Measurements from ENCODE around the gene KDM7A. TPM values are rescaled to one million over a fixed set of nuclear protein-coding genes. Genes with fewer than 3 reads are reported as not detected.

KDM7A gene
- total RNA-seq, 1 experiment from 2014 or later = 11.7 TPM

- POLR2A ChIA-PET (ENCODE audit: low non-redundant PET) = no interaction called here
- Histone ChIP-seq H3K9me3 (ENCODE audit: low read depth, low read length, poor library complexity, severe bottlenecking) (no peaks in the 10 kb centered on the region), H3K27me3 (replicated peaks; ENCODE audit: insufficient read depth, low read depth, low read length, poor library complexity) (no peaks in the 10 kb centered on the region), H3K4me1 (ENCODE audit: insufficient read depth, low read length, poor library complexity, severe bottlenecking) (no peaks in the 10 kb centered on the region), H3K36me3 (ENCODE audit: insufficient read depth, low read length, poor library complexity, severe bottlenecking) (no peaks in the 10 kb centered on the region), H3K4me3 (ENCODE audit: low read depth, low read length, poor library complexity, severe bottlenecking) (no peak overlapping the region), H3K27ac (ENCODE audit: low read depth, low read length, poor library complexity, severe bottlenecking) (no peak overlapping the region)
- intact Hi-C loops (cut with micrococcal nuclease; ENCODE audit: unreplicated experiment) = no loop called here
- CTCF ChIA-PET = no interaction called here
- no peak for DNase-seq (ENCODE audit: low spot score)
- no TSS peak for BruUV-seq (replicated peaks)
- TF ChIP-seq, protein P1, sequence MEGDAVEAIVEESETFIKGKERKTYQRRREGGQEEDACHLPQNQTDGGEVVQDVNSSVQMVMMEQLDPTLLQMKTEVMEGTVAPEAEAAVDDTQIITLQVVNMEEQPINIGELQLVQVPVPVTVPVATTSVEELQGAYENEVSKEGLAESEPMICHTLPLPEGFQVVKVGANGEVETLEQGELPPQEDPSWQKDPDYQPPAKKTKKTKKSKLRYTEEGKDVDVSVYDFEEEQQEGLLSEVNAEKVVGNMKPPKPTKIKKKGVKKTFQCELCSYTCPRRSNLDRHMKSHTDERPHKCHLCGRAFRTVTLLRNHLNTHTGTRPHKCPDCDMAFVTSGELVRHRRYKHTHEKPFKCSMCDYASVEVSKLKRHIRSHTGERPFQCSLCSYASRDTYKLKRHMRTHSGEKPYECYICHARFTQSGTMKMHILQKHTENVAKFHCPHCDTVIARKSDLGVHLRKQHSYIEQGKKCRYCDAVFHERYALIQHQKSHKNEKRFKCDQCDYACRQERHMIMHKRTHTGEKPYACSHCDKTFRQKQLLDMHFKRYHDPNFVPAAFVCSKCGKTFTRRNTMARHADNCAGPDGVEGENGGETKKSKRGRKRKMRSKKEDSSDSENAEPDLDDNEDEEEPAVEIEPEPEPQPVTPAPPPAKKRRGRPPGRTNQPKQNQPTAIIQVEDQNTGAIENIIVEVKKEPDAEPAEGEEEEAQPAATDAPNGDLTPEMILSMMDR (conservative IDR thresholded peaks at IDR 0.05; ENCODE audit: low read depth, low read length) = no peak
- TF ChIP-seq EZH2 (IDR thresholded peaks at IDR 0.05; ENCODE audit: borderline replicate concordance, low read depth, low read length, poor library complexity, severe bottlenecking) = no peak
Measured at GRCh38 chr7:140145709-140146108, 31.1 kb downstream of the KDM7A start.

- CTCF ChIA-PET = no interaction called here
- intact Hi-C loops (cut with micrococcal nuclease; ENCODE audit: unreplicated experiment) = no loop called here
- Histone ChIP-seq H3K36me3 (ENCODE audit: insufficient read depth, low read length, poor library complexity, severe bottlenecking) (no peaks in the 10 kb centered on the region), H3K27me3 (replicated peaks; ENCODE audit: insufficient read depth, low read depth, low read length, poor library complexity) (no peaks in the 10 kb centered on the region), H3K27ac (ENCODE audit: low read depth, low read length, poor library complexity, severe bottlenecking) (no peak overlapping the region), H3K9me3 (ENCODE audit: low read depth, low read length, poor library complexity, severe bottlenecking) (no peaks in the 10 kb centered on the region), H3K4me1 (ENCODE audit: insufficient read depth, low read length, poor library complexity, severe bottlenecking) (no peaks in the 10 kb centered on the region), H3K4me3 (ENCODE audit: low read depth, low read length, poor library complexity, severe bottlenecking) (no peak overlapping the region)
- DNase-seq (ENCODE audit: low spot score) = no peak
- no TSS peak for BruUV-seq (replicated peaks)
- POLR2A ChIA-PET (ENCODE audit: low non-redundant PET) = no interaction called here
- no peak for TF ChIP-seq EZH2 (IDR thresholded peaks at IDR 0.05; ENCODE audit: borderline replicate concordance, low read depth, low read length, poor library complexity, severe bottlenecking)
- TF ChIP-seq, protein P1 (conservative IDR thresholded peaks at IDR 0.05; ENCODE audit: low read depth, low read length) = no peak
Measured at GRCh38 chr7:140144821-140145220, 32.0 kb downstream of the KDM7A start.

GRCh38 chr7:140143997-140144396 lies 32.8 kb downstream of the KDM7A start:
- Histone ChIP-seq H3K9me3 (ENCODE audit: low read depth, low read length, poor library complexity, severe bottlenecking) (no peaks in the 10 kb centered on the region), H3K4me3 (ENCODE audit: low read depth, low read length, poor library complexity, severe bottlenecking) (no peak overlapping the region), H3K4me1 (ENCODE audit: insufficient read depth, low read length, poor library complexity, severe bottlenecking) (no peaks in the 10 kb centered on the region), H3K27me3 (replicated peaks; ENCODE audit: insufficient read depth, low read depth, low read length, poor library complexity) (no peaks in the 10 kb centered on the region), H3K36me3 (ENCODE audit: insufficient read depth, low read length, poor library complexity, severe bottlenecking) (no peaks in the 10 kb centered on the region), H3K27ac (ENCODE audit: low read depth, low read length, poor library complexity, severe bottlenecking) (no peak overlapping the region)
- BruUV-seq (replicated peaks) = no TSS peak
- POLR2A ChIA-PET (ENCODE audit: low non-redundant PET) = no interaction called here
- TF ChIP-seq, protein P1 (conservative IDR thresholded peaks at IDR 0.05; ENCODE audit: low read depth, low read length) = no peak
- no peak for TF ChIP-seq EZH2 (IDR thresholded peaks at IDR 0.05; ENCODE audit: borderline replicate concordance, low read depth, low read length, poor library complexity, severe bottlenecking)
- DNase-seq (ENCODE audit: low spot score) = no peak
- intact Hi-C loops (cut with micrococcal nuclease; ENCODE audit: unreplicated experiment) = no loop called here
- CTCF ChIA-PET = no interaction called here
